ENCODE results near the gene RNU6-9. TPM values are rescaled to one million over a fixed set of nuclear protein-coding genes. Genes with fewer than 3 reads are reported as not detected.
"Not testable (repeated sequence)": the region's sequence is repeated elsewhere in the genome, so short reads cannot be mapped to it uniquely, and the experiment has no call there.

Gene RNU6-9
- total RNA-seq, 6 experiments from 2014 or later = not detected

DNA sequence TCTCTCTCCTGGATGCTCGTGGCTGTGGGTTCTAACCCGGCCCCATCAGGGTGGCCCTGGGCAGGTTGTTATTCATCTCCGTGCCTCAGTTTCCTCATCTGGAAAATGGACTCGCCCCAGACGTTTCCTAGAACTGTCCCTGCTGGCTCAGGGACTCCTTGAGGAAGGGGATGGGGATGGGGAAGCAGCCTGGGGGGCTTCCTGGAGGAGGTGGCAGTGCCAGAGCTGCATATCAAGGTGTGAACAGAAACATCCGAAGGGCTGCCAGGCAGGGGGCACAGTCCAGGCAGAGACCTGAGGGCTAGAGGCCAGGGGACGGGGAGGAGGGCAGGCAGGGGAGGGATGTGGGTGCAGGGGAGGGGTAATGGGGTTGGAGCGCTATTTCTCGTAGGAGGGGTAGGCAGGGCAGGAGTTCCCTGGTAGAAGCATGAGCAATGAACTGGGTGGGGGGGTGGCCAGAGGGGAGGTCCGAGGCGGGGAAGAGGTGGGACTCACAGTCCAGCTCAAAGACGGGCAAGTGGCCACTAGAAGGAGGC, 44.8 kb upstream of the RNU6-9 start:
- Histone ChIP-seq H3K4me3 (no peak overlapping the region), H3K9me3 (no peaks in the 10 kb centered on the region), H3K27ac (no peak overlapping the region), H3K27me3 (peaks cover 0 to 6% of the 10 kb centered on the region in 2 donors), H3K4me1 (peaks cover 0 to 11% (median 4%) of the 10 kb centered on the region in 4 donors), H3K36me3 (no peaks in the 10 kb centered on the region)
- DNase-seq = no peak
- intact Hi-C loops (cut with DNase I) = no loop called here
- ATAC-seq = no peak
- TF ChIP-seq POLR2A (IDR thresholded peaks at IDR 0.05) = no peak
- TF ChIP-seq, protein P1, sequence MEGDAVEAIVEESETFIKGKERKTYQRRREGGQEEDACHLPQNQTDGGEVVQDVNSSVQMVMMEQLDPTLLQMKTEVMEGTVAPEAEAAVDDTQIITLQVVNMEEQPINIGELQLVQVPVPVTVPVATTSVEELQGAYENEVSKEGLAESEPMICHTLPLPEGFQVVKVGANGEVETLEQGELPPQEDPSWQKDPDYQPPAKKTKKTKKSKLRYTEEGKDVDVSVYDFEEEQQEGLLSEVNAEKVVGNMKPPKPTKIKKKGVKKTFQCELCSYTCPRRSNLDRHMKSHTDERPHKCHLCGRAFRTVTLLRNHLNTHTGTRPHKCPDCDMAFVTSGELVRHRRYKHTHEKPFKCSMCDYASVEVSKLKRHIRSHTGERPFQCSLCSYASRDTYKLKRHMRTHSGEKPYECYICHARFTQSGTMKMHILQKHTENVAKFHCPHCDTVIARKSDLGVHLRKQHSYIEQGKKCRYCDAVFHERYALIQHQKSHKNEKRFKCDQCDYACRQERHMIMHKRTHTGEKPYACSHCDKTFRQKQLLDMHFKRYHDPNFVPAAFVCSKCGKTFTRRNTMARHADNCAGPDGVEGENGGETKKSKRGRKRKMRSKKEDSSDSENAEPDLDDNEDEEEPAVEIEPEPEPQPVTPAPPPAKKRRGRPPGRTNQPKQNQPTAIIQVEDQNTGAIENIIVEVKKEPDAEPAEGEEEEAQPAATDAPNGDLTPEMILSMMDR (IDR thresholded peaks at IDR 0.05) = no peak
- 23% methylated on average over 11 of the region's 12 CpGs for WGBS (ENCODE audit: insufficient coverage, low coverage, low lambda C conversion rate, missing lambda C conversion rate)

DNA sequence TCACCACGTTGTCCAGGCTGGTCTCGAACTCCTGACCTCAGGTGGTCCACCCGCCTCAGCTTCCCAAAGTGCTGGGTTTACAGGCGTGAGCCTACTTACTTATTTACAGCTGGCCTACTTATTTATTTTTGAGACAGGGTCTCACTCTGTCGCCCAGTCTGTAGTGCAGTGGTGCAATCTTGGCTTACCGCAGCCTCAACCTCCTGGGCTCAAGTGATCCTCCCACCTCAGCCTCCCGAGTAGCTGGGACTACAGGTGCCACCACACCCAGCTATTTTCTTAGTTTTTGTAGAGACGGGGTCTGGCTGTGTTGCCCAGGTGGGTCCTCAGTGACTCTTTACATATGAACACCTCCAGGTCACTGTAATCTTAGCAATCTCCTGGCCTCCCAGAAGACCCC, 44.1 kb upstream of the RNU6-9 start:
- H3K9me3 ChIP-seq; H3K27ac ChIP-seq; H3K4me1 ChIP-seq; intact Hi-C loops (cut with DNase I); H3K4me3 ChIP-seq; ATAC-seq; DNase-seq; H3K36me3 ChIP-seq; H3K27me3 ChIP-seq: not testable (repeated sequence)
- WGBS (ENCODE audit: insufficient coverage, low coverage, low lambda C conversion rate, missing lambda C conversion rate) = 77% methylated on average over 6 of the region's 8 CpGs

GRCh38 chr19:850221-850978, 42.9 kb upstream of the RNU6-9 start:
- intact Hi-C loops (cut with DNase I) = loop anchor here (10.0 kb wide), 2 partner anchors 124 to 144 kb away; no protein-coding TSS in a partner anchor
- peak; percentile 85 to 93 (median 91) for DNase-seq

GRCh38 chr19:850979-851335, 42.3 kb upstream of the RNU6-9 start:
- Histone ChIP-seq H3K27ac (no peak overlapping the region), H3K36me3 (no peaks in the 10 kb centered on the region), H3K4me3 (no peak overlapping the region), H3K9me3 (no peaks in the 10 kb centered on the region), H3K4me1 (peaks cover 0 to 8% (median 3%) of the 10 kb centered on the region in 4 donors), H3K27me3 (no peaks in the 10 kb centered on the region)
- WGBS (ENCODE audit: insufficient coverage, low coverage, low lambda C conversion rate, missing lambda C conversion rate) = 0% methylated on average over 2 of the region's 13 CpGs
- TF ChIP-seq POLR2A (IDR thresholded peaks at IDR 0.05) = no peak
- TF ChIP-seq, protein P1 (IDR thresholded peaks at IDR 0.05) = no peak
- no peak for ATAC-seq
- DNase-seq = no peak
- intact Hi-C loops (cut with DNase I) = loop anchor here (10.0 kb wide), 2 partner anchors 124 to 144 kb away; no protein-coding TSS in a partner anchor

More at GRCh38 chr19:850221-850978, 42.9 kb upstream of the RNU6-9 start:
- WGBS (ENCODE audit: insufficient coverage, low coverage, low lambda C conversion rate, missing lambda C conversion rate) = 29% methylated on average over 3 of the region's 28 CpGs
- H3K27ac ChIP-seq = no peak overlapping the region
- peak; percentile 92 to 98 (median 96) for ATAC-seq
- no peak overlapping the region for H3K4me3 ChIP-seq
- H3K4me1 ChIP-seq = peaks cover 0 to 8% (median 3%) of the 10 kb centered on the region in 4 donors
- TF ChIP-seq, protein P1 (IDR thresholded peaks at IDR 0.05) = no peak
- TF ChIP-seq POLR2A (IDR thresholded peaks at IDR 0.05) = no peak
- no peaks in the 10 kb centered on the region for H3K27me3 ChIP-seq
- no peaks in the 10 kb centered on the region for H3K36me3 ChIP-seq
- no peaks in the 10 kb centered on the region for H3K9me3 ChIP-seq
